CD4-positive, alpha-beta T cell treated with Interleukin-21 for 1 hour (primary cell): Measurements from ENCODE around the gene DNAJC5.
"Not testable (repeated sequence)": the region's sequence is repeated elsewhere in the genome, so short reads cannot be mapped to it uniquely, and the experiment has no call there.

Source experiments
- DNase-seq: peaks from one replicate; pipeline ENCODE4 v3.0.0-alpha.2; 2020

Gene DNAJC5

DNA sequence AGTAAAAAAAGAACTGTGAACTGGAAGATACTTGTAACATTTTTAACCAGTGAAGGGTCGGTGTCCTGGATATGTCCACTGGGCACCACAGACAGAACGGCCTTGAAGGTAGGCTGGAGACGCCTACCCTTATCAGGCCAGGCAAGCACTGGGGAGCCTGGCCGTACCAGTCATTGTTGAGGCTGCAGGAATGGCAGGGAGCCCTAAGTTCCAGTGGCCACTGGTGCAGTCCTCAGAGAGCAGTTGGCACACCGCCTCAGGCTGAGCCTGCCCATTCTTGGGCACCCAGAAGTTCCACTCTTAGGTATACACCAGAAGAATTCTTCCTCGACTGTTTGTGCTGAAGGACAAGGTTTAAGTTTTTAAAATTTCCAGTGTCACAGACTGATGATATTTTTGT lies 20.5 kb downstream of the DNAJC5 start:
- DNase-seq, result no peak

DNA sequence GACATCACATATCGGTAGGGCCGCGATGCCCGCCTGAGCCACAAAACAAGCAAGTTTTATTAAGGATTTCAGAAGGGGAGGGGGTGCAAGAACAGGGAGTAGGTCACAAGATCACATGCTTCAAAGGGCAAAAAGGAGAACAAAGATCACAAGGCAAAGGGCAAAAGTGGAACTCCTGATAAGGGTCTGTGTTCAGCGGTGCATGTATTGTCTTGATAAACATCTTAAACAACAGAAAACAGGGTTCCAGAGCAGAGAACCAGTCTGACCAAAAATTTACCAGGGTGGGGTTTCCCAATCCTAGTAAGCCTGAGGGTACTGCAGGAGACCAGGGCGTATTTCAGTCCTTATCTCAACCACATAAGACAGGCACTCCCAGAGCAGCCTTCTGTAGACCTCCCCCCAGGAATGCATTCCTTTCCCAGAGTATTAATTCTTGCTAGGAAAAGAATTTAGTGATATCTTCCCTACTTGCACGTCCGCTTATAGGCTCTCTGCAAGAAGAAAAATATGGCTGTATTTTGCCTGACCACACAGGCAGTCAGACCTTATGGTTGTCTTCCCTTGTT lies 21.5 kb downstream of the DNAJC5 start:
- not testable (repeated sequence) for DNase-seq

DNA sequence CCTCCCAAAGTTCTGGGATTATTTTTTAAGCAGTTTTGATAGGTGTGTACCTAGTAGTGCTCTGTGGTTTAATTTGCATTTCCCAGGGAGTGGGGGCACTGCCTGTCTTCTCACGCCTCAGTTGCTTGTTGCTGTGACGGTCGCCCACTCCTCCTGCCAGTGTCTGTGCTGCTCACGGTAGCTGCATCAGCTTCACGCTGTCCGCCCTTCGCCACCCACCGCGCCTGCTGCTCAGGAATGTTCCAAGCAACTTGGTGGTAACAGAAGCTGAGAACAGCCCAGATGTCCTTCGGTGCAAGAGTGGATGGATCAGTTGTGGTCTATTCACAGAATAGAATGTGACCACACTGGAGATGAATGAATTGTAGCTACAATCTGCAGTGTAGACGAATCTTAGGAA lies 22.9 kb downstream of the DNAJC5 start:
- no peak for DNase-seq

DNA sequence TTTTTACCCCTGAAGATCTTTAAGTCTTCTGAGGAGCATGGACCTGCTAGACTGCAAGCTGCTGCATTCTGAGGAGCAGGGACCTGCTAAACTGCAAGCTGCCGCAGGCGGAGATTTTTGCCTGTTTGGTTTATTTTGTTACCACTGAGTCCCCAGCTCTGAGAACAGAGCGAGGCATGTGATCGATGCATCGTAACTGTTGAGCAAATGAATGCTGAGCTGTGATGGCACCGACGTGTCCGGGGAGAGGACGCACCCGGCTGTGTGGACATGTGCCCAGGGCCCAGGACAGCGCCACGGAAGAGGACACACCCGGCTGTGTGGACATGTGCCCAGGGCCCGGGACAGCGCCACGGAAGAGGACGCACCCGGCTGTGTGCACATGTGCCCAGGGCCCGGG lies 24.2 kb downstream of the DNAJC5 start:
- DNase-seq, result no peak

DNA sequence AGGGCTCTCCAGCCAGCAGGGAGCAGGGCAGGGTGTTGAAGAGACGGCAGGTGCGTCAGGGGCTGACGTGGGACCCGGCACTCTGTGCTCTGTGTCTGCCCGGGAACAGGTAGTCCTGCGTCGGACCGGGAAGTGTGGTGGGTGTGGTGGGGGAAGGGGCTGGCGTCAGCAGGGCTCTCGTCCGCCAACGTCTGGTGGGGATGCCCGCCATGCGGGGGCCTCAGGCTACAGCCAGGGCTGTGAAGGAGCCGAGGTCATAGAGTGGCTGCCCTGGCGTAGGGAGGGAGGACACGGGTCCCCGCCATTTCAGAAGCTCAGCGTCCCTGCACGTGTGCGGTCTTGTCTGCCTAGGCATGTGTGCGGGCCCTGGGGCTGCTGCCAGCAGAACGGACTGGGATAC lies 25.3 kb downstream of the DNAJC5 start:
- DNase-seq, result no peak

DNA sequence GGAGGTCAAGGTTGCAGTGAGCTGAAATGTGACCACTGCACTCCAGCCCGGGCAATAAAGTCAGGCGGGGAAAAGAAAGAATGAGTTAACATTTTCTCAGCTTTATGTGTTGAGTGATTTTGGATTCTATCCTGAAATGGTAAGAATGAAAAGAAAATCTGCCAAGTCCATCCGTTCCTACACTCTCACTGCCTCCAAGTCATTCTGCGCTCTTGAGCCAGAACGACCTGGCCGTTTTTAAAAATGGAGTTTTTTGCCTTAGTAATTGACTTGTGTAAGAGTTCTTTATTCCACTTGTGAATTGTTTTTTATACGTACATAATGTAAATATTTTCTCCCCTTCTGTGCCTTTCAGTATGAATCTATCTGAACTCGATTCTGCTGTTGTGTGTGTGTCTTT lies 28.7 kb downstream of the DNAJC5 start:
- DNase-seq, result no peak

DNA sequence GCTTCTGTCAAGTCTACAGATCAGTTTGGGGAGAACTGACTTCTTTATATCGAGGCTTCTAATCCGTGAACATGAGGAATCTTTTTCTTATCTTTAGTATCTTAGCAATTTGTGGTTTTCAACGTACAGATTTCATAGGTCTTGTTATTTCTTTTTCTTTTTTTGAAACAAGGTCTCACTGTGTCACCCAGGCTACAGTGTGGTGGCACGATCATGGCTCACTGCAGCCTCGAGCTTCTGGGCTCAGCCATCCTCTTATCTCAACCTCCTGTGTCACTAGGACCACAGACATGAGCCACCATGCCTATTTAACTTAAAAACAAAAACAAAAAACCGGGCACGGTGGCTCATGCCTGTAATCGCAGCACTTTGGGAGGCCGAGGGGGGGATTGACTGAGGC lies 29.3 kb downstream of the DNAJC5 start:
- no peak for DNase-seq

DNA sequence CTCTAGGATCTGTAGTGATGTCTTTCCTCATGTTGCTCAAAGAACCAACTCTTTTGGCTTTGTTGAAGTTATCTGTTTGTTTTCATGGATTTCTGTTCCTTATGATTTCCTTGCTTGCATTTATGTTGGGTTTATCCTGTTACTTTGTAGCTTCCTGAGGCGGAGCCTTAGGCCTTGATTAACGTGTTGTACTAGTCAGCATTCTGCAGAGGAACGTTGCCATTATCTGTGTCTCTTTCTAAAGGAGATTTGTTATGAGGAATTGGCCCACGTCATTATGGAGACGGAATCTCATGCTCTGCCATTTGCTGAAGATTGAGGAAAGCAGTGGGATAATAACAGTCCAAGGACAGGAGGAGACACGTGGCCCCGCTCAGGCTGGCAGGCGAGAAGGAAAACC lies 31.4 kb downstream of the DNAJC5 start:
- no peak for DNase-seq

DNA sequence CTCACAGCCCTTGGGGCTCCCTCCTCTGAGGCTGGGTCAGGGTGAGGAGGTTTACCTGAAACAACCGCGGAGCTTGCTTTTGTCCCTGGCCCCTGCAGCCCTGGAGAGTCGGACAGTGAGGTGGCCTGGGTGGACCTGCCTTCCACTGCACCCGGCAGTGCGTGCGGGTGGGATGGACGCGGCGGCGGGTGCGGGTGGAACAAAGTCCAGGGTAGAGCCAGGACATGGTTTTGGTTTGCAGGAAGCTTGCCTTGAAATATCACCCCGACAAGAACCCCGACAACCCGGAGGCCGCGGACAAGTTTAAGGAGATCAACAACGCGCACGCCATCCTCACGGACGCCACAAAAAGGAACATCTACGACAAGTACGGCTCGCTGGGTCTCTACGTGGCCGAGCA lies 34.1 kb downstream of the DNAJC5 start:
- DNase-seq, result no peak

DNA sequence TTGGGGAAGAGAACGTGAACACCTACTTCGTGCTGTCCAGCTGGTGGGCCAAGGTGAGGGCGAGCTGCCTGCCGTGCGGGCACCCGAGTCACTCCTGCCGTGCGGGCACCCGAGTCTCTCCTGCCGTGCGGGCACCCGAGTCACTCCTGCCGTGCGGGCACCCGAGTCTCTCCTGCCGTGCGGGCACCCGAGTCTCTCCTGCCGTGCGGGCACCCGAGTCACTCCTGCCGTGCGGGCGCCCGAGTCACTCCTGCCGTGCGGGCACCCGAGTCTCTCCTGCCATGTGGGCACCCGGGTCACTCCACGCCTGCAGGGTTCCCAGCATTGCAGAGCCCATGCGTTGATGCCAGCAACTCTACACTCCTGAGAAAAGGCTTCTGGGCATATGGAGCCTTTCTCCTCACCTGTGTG lies 34.6 kb downstream of the DNAJC5 start:
- DNase-seq, result not testable (repeated sequence)

DNA sequence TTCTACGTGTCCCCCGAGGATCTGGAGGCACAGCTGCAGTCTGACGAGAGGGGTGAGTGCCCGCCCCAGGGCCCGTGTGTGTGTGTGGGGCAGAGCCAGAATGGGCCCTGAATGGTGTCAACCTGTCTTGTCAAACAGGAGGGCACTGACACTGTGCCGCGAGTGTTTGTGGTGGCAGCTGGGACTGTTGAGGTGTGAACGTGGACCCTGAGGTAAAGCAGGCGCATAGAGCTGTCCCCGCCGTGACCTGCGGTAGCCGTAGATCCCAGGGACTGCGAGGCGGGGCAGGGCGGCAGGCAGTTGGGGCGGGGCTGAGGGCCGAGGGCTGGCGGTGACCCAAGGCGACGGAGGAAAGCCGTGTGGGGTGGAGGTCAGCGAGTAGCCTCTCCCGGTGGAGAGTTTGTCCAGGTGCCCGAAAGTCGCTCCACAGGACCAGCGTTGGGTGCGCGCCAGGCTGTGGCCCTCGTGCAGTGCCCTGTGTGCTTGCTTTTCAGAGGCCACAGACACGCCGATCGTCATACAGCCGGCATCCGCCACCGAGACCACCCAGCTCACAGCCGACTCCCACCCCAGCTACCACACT lies 36.1 kb downstream of the DNAJC5 start:
- DNase-seq, result no peak

DNA sequence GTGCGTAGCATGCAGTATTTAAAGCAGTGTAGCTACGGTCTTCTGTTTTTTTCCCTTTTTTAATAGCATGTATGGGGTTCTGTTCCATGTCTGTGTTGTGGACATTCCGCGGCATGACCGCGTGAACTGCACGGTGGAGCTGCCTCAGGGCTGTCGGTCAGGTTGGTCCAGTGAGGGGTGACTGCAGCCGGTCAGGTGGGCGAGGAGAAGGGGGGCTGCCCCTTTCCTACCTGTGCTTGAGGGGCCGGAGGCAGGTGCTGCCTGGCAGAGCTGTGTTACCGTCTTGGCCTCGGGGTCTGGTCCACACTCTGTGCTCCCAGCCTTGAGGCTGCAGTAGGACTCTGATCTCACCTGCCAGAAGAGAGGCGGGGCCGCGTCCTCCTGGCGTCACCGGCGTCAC lies 36.8 kb downstream of the DNAJC5 start:
- no peak for DNase-seq

DNA sequence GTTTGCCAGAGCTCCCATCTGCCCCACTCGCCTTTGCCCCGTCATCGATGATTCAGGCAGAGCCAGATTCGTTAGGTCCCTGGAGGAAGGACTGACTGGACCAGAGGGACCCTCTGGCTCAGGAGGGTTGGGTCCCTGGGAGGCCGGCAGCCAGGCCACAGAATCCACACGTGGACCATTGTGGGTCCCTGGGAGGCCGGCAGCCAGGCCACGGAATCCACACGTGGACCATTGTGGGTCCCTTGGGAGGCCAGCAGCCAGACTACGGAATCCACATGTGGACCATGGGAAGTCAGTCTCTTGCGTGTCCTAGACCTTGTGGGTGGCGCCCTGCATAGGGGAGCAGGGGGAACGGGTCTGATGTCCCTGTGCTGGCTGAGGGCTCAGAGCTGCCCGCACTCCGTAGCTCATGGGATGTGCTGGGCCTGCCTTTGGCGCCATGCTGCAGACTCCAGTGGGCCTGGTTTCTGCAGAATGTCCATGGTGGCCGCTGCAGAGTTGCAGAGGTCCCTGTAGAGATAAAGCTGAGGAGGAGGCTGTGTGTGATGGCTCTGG lies 37.8 kb downstream of the DNAJC5 start:
- DNase-seq, result no peak

DNA sequence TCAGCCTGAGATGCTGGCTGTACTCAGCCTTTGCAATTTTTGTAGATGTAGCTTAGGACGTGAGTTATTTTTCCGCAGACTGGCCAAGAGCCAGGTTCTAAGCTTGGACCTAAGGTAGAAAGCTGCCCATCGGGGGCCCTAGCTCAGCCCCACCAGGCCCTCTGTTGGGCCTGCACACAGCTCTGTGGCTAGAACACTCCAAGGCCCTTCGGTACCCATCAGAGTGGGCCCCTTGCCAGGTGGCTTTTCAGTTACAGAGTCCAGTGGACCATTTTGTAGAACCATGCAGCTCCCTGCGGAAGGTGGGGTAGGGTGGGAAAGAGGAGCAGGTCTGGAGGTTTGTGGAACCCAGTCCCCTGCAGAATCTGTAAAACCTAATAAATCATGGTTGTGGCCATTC lies 38.7 kb downstream of the DNAJC5 start:
- no peak for DNase-seq

DNA sequence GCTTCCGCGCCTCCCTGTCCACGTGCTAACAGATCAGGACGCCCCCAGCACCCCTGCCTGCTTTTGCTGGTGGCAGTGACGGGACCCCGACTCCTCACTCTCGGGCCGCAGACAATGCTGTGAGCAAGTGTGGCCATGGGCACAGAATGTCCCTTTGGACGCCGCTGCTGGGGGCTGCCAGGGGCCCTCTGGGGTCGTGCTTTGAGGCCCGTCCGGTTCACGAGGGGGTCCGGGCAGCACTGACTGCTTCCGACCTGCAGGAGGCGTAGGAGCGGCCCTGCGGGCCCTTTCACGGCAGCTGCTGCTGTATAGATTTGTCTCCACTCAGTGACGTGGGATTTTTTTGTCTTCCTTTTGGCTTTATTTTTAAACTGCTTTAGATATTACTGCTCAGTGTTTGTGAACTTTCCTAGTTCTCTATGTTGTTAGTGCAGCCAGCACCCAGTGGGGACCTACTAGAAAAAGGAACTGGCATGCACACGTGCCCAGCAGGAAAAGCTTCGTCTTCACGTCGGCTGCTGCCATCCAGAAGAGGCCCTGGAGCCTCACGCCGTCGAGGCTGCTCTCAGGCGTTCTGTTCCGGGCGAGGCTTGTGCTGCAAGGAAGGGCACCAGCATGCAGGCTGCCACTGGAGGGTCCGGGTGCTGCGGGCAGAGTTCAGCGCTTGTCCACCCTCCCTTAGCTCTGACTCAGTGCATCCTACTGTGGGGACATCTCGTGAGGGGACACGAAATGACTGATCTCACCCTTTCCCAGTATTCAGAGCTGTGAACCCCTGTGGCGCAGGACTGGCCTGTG lies 39.5 kb downstream of the DNAJC5 start:
- DNase-seq, result no peak

DNA sequence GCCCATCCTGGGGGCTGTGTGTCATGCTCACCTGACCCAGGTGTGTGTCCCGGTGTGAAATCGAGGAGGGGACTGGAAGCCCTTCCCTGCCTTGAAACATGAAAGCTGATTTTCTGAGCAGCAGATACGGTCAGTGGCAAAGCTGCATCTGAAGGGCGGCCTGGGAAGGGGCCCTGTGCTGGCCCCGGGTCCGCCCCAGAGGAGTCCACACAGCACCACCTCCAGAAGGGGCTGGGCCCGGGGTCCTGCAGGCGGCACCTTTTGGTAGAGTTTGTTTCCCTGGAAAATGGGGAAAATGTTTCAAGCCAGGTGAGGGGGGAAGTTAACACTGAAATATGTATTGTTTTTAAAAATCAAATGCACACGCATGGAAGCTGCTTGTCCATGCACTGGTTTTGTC lies 40.5 kb downstream of the DNAJC5 start:
- no peak for DNase-seq

DNA sequence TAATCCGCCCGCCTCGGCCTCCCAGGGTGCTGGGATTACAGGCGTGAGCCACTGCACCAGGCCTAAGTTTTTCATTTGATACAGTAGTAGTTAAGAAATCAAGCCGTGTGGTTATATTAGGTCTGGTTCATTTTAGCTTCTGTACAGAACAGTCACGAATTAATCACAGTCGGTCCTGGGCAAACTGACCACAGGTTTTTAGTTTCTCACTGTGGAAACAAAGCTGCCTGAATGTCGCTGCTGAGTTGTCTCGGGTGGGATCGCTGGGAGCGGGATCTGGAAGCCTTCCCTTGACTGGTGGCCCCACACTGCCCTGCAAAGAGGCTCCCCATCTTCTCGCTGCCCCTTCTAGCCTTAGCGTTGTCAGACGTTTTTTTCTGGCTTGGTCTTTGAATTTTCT lies 42.7 kb downstream of the DNAJC5 start:
- no peak for DNase-seq

DNA sequence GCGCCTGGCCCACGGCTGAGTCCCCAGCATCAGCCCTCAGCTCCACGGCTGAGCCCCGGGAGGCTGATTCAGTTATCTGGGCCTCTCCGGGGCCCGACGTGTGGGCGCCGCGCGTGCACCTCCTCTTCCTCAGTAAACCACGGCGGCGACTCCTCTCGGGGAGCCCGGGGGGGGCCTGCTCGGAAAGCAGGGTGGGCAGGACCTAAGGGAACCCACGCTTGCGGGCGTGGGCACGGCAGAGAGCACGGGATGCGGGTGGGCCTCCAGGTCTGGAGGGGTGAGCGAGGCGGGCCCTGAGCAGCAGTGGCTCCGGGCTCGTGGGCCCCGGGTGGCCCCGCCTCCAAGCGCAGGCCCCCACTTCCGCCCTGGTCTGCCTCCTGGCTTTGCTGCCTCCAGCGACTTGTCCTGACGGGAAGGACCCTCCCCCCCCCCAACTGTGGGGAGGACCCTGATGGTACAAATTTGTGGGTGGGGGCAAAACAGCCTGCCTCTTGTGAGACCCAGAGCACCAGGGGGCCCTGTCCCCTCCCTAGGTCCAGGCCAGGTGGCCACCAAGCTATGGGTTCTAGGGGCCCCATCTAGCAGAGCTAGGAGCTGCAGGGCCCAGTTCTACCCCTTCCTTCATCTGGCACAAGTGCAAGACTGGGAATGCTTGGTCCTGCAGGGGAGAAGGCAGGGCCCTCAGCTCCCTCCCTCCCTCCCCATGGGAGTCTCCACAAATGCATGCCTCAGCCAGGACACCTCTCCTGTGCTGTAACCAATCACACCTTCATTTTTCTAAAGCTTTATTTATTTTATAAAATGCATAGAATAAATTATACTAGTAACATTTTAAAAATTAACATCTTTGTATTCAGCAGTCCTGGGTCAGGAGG lies 44.4 kb downstream of the DNAJC5 start:
- DNase-seq, result peak; percentile 35

DNA sequence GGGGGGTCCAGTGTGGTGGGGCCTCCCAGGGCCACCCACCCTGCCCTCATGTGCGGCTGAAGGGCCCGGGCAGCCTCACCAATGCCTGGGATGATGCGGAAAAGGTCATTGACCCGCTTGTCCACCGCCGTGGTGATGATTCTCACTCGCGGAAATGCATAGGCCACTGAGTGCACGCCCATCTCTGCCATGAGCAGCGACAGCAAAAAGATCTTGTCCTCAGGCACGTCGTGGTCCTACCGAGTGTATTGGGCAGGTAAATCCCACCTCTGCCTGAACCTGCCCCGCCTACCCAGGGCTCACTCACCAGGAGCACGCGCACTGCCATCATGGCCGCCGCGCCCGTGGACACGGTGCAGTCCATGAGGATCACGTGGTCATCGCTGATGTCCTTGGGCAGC lies 45.1 kb downstream of the DNAJC5 start:
- no peak for DNase-seq

DNA sequence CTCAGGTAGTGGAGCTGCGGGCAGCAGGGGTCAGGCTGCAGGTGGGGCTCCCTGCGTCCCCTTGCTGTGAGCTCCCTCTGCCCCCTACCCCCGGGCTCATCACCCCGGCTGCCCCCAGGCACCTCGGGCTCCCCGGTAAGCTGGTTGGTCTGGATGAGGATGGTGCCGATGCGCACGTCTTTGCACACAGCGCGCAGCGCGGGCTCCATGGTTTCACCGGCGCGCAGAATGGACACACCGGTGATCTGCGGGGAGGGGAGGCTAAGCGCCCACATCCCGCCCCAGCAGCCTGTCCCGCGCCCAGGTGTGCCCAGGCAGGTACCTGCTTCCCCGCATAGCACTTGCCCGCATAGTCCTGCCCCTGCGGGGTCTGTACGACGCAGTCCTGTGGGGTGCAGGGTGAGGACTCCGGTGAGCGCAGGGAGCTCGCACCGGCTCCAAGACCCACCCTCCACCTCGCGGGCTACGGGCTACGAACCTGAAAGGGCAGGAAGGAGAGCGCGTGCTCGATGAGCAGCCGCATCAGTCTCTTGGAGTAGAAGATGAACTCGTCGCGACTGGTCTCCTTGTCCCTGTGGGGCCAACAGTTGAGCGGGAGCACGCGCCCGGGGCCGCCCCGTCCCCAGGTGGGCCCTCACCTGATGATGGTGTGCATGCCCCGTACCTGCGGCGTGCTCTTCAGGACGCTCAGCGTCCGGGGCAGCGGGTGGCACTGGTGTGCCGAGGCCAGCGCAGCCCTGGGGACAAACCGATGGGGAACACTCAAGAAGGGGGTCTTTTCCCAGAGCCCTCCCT lies 45.7 kb downstream of the DNAJC5 start:
- DNase-seq, result no peak

DNA sequence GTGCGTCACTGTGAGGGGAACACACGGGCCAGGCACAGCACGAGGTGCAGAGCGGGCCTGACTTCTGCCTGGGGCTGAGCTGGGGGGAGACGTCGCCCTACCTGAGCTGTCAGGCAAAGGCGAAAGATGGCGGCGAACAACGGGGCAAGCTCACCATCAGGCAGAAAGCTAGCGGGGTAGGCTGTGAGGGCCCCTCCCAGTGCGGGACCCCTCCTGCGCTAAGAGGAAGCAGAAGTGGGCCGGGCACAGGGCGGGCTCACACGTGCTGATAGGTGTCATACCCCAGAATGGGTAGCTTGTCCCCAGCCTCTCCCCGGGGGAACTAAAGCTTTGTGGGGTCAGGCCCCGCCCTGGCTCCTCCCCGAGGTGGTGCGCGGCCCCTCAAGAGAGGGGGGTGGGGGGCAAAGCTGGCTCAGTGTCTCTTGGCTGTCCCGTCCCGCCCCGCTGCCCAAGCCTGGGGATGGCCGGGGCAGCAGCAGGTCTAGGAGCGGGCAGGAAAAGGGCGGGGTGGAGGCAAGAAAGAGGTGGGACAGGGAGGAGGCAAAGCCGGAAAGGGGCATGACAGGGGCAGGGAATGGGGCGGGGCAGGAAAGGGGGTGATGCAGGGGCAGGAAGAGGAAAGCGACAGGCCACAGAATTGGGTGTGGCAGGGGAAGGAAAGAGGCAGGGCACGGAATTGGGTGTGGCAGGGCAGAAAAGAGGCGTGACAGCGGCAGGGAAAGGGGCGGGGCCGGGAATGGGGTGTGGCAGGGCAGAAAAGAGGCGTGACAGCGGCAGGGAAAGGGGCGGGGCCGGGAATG lies 46.6 kb downstream of the DNAJC5 start:
- DNase-seq, result peak; percentile 88
